Sigmoid colon (tissue), 4 donors: ENCODE measurements around the gene CNTNAP1.

Experiments
- CTCF ChIP-seq, 4 experiments: fragments of 450-650 bp in 3 of 4; fragments of 200-600 bp in 1 of 4; IDR thresholded peaks; one replicate each; pipeline ENCODE4 v1.5.1; 2016 to 2019; ENCODE audit warnings: antibody characterized with exemption in 4 of 4, mild to moderate bottlenecking in 3 of 4, moderate library complexity in 2 of 4
- EP300 ChIP-seq, 4 donors: sonication (generic); formaldehyde crosslinking; IDR thresholded peaks; one replicate each; pipeline ENCODE4 v1.6.1; 2017; ENCODE audit warnings: antibody characterized with exemption in 4 of 4
- POLR2A ChIP-seq, 2 donors: fragments of 450-650 bp; IDR thresholded peaks; one replicate each; pipeline ENCODE4 v1.6.1; 2016; ENCODE audit warnings: antibody characterized with exemption in 2 of 2, mild to moderate bottlenecking in 2 of 2, moderate library complexity in 2 of 2
- POLR2AphosphoS5 ChIP-seq, 4 donors: sonication (generic); formaldehyde crosslinking; IDR thresholded peaks; one replicate each; pipeline ENCODE4 v1.6.1; 2017; ENCODE audit warnings: antibody characterized with exemption in 4 of 4

- no peak for TF ChIP-seq EP300 (IDR thresholded peaks at IDR 0.05)
- no peak for TF ChIP-seq CTCF (IDR thresholded peaks at IDR 0.05)
- TF ChIP-seq POLR2A (IDR thresholded peaks at IDR 0.05), result no peak
- no peak for TF ChIP-seq POLR2AphosphoS5 (IDR thresholded peaks at IDR 0.05)
These were observed 22.6 kb downstream of the CNTNAP1 start for GRCh38 chr17:42704837-42705494.
